SHP77 treated with DMSO at 0.1 percent for 48 hours (cell line): Measurements from ENCODE around the gene MYO5B.

Source experiments
- DNase-seq: peaks from one replicate; lab custom pipeline; 2025; lab: John Stamatoyannopoulos, UW

Gene MYO5B

DNA sequence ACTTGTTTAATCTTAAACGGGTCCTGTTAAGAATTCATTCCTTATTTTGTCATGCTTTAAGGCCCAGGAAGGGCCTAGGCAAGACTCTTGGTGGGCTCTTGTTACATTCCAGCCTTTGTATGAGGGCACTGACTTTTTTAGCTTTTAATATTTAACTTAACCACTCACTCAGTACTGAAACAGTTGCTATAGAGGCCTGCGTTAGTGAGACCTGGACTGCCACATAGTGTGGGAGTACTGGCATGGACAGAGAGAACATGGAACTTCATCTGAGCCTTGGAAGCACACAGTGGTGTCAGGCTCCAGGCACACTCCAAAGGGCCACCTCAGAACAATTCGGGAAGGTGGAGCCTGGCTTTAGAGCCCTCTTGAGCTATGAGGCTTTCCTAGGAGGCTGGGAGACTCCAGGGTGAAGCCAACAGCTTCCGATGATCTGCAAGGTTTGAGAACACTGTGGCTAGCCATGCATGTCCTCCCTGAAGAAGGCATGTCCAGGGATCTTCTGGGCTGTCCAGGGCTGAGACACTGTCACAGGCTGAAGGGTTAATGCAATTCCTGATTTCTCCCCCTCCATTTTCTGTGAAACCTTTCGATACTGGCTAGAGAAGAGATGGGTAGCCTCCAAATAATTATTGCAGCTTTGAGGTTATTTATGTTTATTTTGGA lies 226.2 kb downstream of the MYO5B start:
- DNase-seq: no peak

DNA sequence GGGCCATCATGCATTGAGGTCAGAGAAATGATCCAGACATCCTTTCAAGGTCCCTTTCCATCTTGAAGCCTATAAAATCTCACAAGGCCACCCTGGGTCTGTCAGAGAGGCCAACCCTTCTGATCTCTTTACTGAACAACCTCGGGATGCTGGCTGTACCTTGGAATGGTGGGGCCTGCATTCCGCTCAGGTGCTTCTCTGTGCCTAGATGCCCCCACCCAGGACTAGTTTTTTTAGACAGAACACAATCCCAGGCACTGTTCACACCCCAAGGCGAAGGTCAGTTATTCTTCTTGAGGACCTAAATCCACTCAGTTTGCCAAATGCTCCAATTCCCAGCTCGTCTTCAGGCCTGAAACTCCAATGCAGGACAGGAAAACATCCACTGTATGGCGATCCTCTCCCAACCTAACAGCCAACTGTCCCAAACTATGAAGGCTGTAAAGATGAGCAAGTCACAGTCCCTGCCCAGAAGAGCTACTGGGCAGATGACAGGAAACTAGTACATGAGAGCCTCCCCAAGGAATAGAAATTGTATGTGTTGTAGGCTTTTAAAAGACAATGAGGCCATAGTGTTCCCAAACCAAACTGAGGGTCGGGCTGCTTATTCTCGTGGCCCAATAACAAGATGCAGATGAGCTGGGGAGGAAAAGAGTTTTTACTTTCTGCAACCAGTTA lies 227.2 kb downstream of the MYO5B start:
- no peak for DNase-seq

DNA sequence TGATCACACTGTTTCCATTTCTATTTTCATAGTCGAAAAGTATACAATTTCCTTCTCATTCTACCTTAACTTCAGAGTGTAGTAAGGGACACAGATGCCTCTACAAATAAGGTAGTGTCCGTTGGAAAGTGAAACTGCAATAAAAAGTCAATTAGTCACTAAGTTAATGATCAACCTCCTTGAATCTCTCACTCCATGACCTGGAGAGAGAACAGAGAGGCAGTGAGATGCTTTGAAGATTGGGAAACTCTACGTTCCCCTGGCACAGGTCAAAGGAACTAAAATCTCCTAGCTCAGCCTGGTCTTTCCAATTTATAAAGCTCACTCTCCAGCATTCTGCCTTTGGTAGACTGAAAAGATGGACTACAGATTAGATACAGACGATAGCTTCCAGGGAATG lies 227.8 kb downstream of the MYO5B start:
- DNase-seq: no peak

DNA sequence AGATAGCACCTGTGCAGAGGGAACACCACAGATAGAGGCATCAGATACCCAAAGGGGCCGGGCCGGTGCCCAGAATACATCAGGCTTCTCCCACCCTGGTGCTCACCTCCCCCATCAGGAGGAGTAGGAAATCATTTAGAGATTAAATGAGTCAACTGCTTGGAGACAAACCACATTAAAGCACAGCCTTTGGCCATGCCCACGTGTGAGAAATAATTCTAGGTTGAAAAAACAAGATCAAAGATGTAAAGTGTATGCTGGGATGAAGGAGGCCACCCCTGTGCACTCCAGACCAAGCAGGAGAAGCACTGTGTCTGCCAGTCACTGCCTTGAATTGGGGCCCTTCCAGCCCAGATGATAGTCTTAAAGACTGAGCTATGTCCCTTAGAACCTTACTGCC lies 228.9 kb downstream of the MYO5B start:
- no peak for DNase-seq

DNA sequence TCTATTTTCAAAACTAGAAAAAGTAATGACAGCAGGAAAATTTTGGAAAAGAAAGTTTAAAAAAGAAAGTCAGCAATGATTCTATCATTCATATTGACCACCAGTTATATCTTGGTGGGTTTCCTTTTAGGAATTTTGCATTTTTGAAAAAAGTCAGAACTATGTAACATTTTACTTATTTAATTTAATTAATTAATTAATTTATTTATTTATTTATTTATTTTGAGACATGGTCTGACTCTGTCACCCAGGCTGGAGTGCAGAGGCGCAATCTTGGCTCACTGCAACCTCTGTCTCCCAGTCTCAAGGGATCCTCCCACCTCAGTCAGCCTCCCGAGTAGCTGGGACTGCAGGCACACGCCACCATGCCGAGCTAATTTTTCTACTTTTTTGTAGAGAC lies 231.7 kb downstream of the MYO5B start:
- no peak for DNase-seq

DNA sequence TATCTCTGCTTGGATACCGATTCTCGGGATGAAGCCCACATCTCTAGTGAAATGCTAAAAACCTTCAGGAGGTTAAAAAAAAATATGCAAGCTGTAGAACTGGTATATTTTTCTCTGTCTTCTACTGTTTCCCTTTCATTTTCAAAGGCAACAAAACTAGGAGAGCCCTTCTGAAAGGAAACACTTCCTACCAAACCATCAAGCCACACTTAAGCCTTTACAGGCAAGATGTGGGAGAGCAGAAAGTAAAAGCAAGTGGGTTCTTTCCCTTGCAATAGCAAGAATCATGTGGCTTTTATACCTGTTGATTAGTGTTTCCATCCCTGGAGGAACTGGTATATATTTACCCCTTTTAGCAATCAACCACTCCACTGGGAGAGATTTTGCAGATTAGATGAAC lies 233.7 kb downstream of the MYO5B start:
- no peak for DNase-seq

DNA sequence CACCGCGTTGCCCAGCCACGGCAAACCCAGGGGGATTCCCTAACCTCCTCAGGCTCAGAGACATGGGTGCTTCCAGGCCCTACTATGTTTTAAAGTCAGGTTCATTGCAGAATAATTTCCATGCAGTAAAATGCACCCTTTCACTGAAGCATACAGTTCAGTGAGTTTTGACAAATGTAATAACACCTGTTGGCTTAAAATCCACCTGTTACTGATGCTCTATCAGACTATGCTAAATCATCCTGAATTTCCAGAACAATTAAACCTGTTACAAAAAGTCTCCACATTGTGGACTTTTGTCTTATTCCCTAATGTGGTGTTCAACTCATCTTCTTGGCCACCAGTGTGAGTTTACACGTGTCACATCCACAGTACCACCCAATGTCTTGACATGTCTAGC lies 234.6 kb downstream of the MYO5B start:
- DNase-seq: no peak

DNA sequence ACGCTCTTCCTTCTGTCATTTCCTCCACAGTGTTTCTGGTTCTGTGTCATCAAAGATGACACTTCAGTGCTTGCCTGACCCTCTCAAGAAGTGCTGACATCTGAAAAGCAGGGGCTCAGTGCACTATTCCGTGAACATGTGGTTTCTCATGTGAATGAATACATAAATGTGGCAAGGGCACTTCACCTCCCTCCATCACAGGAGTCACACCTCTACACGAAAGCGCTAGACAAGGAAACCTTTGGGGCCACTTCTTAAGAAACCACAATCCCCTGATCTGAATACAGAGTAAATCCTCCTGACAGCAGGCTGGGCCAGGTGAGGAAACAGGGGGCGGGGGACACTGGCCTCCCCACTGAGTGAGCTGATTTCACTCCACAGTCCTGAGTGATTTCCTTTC lies 235.8 kb downstream of the MYO5B start:
- DNase-seq: no peak

DNA sequence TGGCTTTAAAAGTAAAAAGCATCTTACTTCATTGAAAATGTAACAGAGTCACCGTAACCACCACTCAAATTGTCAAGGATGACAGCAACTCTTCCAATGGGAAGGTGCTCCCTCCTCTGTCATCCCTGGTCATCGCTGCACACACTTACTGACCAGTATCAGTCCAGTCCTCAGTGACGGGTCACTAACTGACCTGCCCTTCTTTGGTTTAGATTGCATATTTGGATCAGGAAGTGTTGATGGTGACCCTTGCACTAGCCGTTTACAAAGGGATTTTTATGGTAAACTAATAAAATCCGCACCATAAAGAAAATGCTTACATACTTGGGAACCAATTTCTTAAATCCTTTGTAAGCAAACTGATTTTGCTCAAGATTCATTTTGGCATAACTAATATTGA lies 239.7 kb downstream of the MYO5B start:
- DNase-seq: no peak

DNA sequence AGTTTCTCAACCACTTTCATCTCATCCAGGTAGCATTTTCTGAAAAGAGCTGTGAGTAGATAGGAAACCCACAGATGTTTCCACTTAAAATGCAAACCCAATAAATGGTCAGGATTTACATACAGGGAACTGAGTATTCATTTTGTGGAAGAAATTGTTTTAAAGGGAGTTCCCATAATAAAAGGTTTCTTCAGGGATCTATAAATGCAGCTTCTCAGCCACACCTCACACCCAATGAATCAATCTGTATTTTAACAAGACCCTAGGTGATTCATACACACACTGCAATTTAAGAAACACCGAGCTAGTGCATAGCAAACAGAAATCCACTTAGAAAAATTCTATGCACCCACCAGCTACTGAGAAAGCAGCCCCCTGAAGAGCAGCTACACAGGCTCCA lies 241.6 kb downstream of the MYO5B start:
- DNase-seq: no peak

DNA sequence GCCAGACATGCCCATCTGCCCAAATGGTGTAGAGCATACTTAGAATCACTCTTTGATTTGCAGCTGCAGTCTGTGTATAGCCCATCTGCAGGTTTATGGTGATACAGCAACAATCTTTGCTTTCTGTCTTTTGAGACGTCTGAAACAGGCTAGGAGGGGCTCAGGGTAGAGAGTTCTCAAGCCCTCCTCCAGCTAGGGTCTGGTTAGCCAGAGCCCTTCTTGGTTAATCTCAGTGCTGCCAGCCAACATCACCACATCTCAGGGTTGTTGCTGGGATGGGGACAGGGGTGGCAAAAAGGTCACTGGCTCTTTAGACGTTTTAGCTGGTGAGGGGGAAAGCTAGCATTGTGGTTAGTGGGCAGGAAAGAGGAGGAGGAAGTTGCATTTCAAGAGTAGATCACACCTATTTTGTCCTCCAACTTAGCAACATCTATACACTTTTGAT lies 245.0 kb downstream of the MYO5B start:
- no peak for DNase-seq

DNA sequence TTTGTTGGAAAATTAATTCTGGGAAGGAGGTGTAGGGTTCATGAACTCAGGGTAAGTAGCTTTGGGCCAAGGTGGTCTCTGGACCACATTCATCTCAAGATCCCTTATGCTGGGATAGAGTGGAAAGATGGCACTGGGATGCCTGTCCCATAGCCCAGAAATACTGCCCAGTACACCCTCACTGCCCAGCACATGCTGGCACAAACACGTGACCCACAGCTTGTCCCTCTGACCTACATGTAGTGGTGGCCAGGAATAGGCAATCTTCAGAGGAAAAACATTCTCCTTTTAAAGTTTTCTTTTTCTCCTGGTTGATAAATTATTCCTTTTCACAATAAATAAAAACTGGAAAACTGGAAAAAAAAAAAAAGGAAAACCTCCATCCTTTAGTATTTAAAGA lies 246.0 kb downstream of the MYO5B start:
- no peak for DNase-seq

DNA sequence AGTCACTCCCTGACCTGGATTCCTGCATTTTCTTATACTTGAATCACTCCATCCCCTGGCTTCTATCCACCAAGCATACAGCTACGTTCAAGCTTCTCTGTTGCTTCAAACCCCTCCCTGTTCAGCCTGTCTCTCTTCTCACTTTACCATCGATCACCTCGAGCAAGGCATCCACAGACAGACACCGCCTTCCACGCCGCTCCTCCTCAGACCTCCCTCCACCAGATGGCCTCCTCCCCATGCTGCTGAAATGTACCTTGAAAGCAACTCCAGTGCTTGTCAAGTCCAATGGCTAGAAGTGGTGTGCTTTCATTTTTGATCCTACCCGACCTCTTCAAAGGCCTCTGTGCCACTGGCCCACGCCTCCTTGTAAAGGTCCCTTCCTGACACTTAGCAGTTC lies 250.3 kb downstream of the MYO5B start:
- DNase-seq: no peak

DNA sequence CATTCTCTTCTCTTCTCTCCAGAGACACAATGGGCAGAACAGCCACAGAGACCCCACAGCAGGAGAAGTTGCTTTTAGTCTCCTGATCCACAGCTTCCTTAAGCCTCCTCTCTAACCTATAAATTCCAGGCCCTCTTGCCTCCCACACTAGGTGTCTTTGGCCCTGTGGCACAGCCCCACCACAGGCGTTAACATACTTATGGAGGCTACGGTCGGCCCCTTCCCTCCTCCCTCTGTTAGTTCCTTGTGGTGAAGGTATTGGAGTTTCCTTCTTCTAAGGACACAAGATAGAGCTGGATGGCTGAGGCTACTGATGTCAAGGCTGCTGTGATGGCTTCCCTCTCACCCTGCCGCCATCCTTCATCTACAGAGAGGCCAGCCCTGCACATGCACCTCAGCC lies 258.1 kb downstream of the MYO5B start:
- no peak for DNase-seq

DNA sequence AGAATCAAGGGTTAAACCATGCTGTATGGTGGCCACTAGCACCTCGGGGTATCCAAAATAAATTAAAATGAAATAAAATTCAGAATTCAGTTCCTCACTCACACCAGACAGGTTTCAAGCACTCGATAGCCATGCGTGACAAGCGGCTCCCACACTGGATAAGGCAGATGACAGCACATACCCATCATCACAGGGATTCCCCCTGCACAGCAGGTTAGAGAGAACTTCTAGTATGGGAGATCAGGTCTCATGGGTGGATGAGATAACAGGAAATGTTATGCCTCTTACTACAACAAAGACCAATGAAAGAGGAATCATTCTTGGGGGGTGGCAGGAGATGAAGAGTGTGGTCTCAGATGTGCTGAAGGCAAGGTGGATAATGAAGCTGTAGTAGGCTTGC lies 259.7 kb downstream of the MYO5B start:
- DNase-seq: no peak

DNA sequence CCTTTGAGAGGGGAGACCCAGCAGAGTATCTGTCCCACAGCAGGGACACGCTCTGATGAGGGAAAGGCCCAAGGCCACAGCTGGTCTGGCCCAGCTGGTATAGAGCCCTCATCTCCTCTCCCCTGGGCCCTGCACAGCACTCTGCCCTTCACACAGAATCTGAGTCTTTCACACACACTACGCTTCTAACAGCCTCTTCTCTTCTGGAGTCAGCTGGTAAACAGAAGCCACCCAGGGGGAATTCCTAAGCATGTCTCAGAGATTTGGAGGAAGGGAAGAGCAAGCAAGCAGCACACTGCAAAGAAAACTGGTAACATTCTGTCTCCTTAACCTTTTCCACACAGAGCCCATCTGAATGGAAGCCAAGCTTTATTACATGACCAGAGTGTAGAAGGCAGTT lies 260.5 kb downstream of the MYO5B start:
- no peak for DNase-seq

DNA sequence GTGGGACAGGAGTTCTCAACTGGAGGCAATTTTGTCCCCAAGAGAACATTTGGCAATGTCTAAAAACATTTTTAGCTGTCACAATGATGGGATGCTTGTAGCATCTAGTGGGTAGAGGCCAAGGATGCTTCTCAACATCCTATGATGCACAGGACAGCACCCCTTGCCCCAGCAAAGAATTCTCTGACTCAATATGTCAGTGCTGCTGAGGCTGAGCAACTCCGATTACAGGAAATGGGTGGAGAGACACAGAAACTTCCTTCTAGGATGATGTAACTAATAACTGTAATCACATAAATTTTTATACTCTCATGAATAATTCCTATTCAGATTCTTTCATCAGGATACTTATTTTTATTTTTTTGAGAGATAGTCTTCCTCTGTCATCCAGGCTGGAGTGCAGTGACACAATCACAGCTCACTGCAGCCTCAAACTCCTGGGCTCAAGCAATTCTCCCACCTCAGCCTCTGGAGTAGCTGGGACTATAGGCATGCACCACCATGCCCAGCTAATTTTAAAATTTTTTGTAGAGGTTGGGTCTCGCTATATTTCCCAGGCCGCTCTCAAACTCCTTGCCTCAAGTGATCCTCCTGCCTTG lies 261.3 kb downstream of the MYO5B start:
- no peak for DNase-seq

DNA sequence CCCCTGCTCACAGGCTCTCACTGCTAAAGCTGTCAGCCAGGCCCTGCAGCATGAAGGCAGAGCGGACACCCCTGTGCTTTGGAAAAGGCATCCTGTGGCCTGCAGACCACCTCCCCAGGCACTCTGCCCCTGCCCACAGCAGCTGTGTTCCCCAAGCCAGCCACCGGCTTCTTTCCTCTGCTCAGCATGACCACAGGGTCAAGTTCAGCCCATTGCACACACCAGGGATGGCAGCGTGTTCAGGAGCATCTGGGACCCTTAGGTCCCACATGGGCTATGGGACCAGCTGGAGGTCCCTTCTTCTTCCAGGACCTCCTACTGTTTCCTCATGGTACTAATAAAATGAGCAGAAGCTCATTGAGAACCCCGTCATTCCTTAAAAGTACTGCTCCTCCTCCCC lies 263.2 kb downstream of the MYO5B start:
- no peak for DNase-seq

DNA sequence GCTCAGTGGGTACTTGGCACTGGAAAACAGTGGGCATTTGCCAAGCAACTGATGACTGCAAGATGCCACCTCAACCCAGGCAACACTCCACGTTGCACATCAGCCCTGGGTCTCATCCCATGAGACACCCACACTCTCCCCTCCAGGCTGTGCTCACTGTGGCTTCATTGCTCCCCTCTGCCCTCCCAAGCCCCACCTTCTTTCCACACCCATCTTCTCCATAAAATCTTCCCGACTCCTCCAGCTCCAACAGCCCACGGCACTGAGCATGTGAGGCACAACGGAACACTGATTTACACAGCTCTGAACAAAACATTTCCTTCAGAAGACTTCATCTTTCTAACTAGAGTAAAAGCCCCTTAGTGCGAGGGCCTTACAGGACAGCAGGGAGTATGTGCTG lies 263.8 kb downstream of the MYO5B start:
- no peak for DNase-seq

DNA sequence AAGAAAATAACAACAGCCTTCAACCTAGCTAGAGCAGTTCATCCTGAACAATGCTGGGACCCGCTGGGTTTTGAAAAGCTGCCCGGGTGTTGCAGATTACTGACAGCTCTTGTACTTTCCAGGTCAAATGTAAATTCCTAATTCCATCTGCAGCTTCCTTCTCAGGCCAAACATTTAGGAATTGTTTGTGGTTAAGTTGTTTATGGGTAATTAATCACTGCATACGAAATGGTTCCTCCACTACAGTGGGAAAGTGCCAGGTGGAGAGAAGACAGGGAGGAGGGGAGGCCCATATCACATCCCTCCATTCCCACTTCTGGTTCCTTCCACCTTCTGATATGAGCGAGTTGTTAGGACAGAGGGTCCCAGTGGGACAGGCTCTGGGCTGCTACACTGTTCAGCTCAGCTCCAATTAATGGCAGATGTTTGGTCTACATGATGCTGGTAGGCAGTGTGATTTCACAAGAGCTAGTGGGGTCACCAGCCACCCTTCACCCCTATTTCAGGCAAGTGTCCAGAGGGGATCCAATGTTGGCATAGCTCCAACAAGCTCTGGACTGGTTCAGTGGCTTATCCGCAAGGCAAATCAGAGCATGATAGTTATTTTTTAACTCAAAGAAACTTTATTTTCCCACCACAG lies 268.7 kb downstream of the MYO5B start:
- DNase-seq: no peak

DNA sequence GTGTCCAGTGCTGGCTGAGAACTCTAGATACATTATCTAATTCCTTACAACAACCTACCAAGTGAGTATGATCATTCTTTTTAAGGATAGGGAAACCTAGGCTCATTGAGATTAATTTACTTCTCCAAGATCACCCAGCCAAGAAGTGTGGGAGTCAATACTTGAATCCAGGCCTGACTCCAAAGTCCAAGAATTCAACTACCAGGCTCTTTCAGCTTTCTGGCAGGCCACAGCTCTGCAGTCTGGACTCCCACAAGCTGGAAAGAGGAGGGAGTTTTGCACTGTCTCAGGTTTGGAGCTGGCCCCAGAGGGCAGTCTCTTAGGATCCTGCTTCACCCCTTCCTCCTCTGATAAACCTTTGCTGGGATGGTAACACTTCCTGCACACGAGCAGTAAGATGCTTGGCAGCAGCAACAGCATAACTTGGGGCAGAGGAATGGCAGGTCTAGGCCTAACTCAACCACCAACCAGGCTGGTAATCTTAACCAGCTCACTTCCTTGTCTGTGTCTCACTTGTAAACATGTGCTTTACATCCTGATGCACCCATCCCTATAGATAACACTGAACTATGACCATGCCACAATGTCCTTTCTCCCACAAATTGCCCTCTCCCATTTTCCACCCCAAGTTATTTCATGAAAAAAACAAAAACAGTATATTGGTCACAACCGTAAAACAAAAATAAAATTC lies 270.5 kb downstream of the MYO5B start:
- DNase-seq: no peak

DNA sequence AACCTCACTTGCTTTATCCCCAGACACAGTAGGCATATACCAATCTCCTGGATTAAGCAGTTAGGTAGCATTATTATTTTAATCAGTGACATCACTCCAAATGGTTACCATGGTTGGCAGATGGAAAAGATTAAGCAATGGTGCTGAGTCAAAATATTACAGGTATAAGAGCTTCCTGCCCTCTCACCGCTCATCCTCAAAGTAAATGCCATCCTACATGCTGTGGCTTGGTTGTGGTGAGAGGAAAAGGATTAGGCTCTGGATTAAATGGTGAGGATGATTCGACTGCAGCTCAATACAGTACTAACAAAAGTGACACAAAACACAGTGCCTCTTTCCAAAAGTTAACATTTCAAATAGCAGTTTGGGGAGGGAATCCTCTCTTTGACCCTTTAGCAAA lies 272.7 kb downstream of the MYO5B start:
- no peak for DNase-seq
